Transverse colon (tissue), 4 donors: ENCODE data around the gene MED20. TPM values are rescaled to one million over a fixed set of nuclear protein-coding genes. Genes with fewer than 3 reads are reported as not detected.

Source experiments
- DNase-seq: peaks from one replicate; pipeline ENCODE4 v3.0.0-alpha.2; 2019
- H3K27ac ChIP-seq, 4 donors: fragments of 200-600 bp; sonication (generic); 2 replicates each; pipeline ENCODE4 v1.5.1; 2016 to 2018; ENCODE audit warnings: inconsistent platforms in 4 of 4
- H3K27me3 ChIP-seq: fragments of 200-600 bp; sonication (generic); 2 replicates; pipeline ENCODE4 v1.5.1; 2017; ENCODE audit warnings: inconsistent platforms
- H3K36me3 ChIP-seq, 4 donors: fragments of 200-600 bp; sonication (generic); 2 replicates each; pipeline ENCODE4 v1.5.1; 2017 to 2019; ENCODE audit warnings: inconsistent platforms in 4 of 4
- H3K4me1 ChIP-seq, 4 donors: fragments of 200-600 bp; sonication (generic); 2 replicates each; pipeline ENCODE4 v1.5.1; 2017 to 2020; ENCODE audit warnings: inconsistent platforms in 4 of 4
- H3K4me3 ChIP-seq, 4 donors: fragments of 200-600 bp; sonication (generic); 1 replicate in 1 of 4; 2 replicates in 3 of 4; pipeline versions ENCODE4 v1.5.1 to v1.6.1; 2017 to 2019; ENCODE audit warnings: inconsistent platforms in 4 of 4
- H3K9me3 ChIP-seq, 2 donors: fragments of 200-600 bp; sonication (generic); 2 replicates each; pipeline ENCODE4 v1.5.1; 2017 to 2019; ENCODE audit warnings: inconsistent platforms in 2 of 2
- EP300 ChIP-seq: sonication (generic); formaldehyde crosslinking; IDR thresholded peaks from one replicate; pipeline ENCODE4 v1.6.1; 2017; ENCODE audit warnings: antibody characterized with exemption, low read depth
- POLR2A ChIP-seq: fragments of 450-650 bp; IDR thresholded peaks from one replicate; pipeline ENCODE4 v1.6.1; 2016; ENCODE audit warnings: antibody characterized with exemption, mild to moderate bottlenecking, moderate library complexity
- POLR2AphosphoS5 ChIP-seq, 3 donors: sonication (generic); formaldehyde crosslinking; IDR thresholded peaks; one replicate each; pipeline ENCODE4 v1.6.1; 2016; ENCODE audit warnings: antibody characterized with exemption in 3 of 3
- WGBS, 2 donors: methylation state at CpG; one replicate each; pipeline ENCODE4 v1.1.5; 2018; ENCODE audit warnings: low coverage in 1 of 2; 5-methylcytosine and 5-hydroxymethylcytosine counted together
- in situ Hi-C, 4 donors: fragments of 200-750 bp; cut with MboI; loops; one replicate each; pipeline versions ENCODE4 v1.15.0 to v1.15.1; 2017; ENCODE audit warnings: low sequenced_read_pairs in 3 of 4, low pct_ligation_motif_present in 1 of 4, low pct_unique_long_range_greater_than_20kb in 1 of 4
- intact Hi-C: fragments of 100-400 bp; cut with DNase I; formaldehyde crosslinking; loops from one replicate; pipeline ENCODE4 v1.15.1; 2023; ENCODE audit warnings: low total_unique reads
- total RNA-seq, 4 donors: library from RNA; depleted of rRNA; stranded (reverse); fragments of >200 nt; gene quantifications; one replicate each; pipeline ENCODE4 v1.1.0, GENCODE V29; 2016
- TF ChIP-seq, protein P1 (sequence below), 5 experiments: fragments of 200-600 bp in 3 of 5; fragments of 450-650 bp in 2 of 5; sonication (generic) in 3 of 5; IDR thresholded peaks; 1 replicate in 2 of 5; 2 replicates in 3 of 5; pipeline ENCODE4 v1.5.1; 2016 to 2017; ENCODE audit warnings: antibody characterized with exemption in 5 of 5, inconsistent platforms in 3 of 5, mild to moderate bottlenecking in 2 of 5, moderate library complexity in 1 of 5

MED20 gene
- total RNA-seq, 4 donors from 2014 or later: 15.4 to 25.7 (median 18.5) TPM

GRCh38 chr6:41935193-41935574, 14.2 kb upstream of the MED20 start:
- Histone ChIP-seq H3K27ac (no peak overlapping the region), H3K4me3 (no peak overlapping the region), H3K36me3 (peaks cover 0 to 47% (median 15%) of the 10 kb centered on the region in 4 donors), H3K27me3 (no peaks in the 10 kb centered on the region), H3K9me3 (no peaks in the 10 kb centered on the region), H3K4me1 (peaks cover 19 to 48% (median 29%) of the 10 kb centered on the region in 4 donors)
- TF ChIP-seq POLR2AphosphoS5 (IDR thresholded peaks at IDR 0.05) (no peak), EP300 (no peak), POLR2A (no peak)
- TF ChIP-seq, protein P1, sequence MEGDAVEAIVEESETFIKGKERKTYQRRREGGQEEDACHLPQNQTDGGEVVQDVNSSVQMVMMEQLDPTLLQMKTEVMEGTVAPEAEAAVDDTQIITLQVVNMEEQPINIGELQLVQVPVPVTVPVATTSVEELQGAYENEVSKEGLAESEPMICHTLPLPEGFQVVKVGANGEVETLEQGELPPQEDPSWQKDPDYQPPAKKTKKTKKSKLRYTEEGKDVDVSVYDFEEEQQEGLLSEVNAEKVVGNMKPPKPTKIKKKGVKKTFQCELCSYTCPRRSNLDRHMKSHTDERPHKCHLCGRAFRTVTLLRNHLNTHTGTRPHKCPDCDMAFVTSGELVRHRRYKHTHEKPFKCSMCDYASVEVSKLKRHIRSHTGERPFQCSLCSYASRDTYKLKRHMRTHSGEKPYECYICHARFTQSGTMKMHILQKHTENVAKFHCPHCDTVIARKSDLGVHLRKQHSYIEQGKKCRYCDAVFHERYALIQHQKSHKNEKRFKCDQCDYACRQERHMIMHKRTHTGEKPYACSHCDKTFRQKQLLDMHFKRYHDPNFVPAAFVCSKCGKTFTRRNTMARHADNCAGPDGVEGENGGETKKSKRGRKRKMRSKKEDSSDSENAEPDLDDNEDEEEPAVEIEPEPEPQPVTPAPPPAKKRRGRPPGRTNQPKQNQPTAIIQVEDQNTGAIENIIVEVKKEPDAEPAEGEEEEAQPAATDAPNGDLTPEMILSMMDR (IDR thresholded peaks at IDR 0.05): no peak
- DNase-seq: no peak
- intact Hi-C loops: loop anchor here (5.0 kb wide), 1 partner anchor 107 kb away; no protein-coding TSS in a partner anchor
- in situ Hi-C loops: loop anchor here in 2 of 4 donors (10.0 to 25.0 kb wide), 2 partner anchors 110 to 277 kb away; partner anchors contain the start of gene MRPS10 (in 1 of the 2)
- WGBS, 2 donors: 29 to 33% methylated on average over 1 of the region's 1 CpG

GRCh38 chr6:41934278-41935192, 13.6 kb upstream of the MED20 start:
- WGBS, 2 donors: 75 to 77% methylated on average over 7 of the region's 7 CpGs
- in situ Hi-C loops: loop anchor here in 2 of 4 donors (10.0 to 25.0 kb wide), 2 partner anchors 110 to 278 kb away; partner anchors contain the start of gene MRPS10 (in 1 of the 2)
- Histone ChIP-seq H3K27me3 (no peaks in the 10 kb centered on the region), H3K4me3 (no peak overlapping the region), H3K9me3 (no peaks in the 10 kb centered on the region), H3K27ac (no peak overlapping the region), H3K36me3 (peaks cover 0 to 47% (median 18%) of the 10 kb centered on the region in 4 donors), H3K4me1 (peaks cover 13 to 42% (median 22%) of the 10 kb centered on the region in 4 donors)
- TF ChIP-seq EP300: no peak
- TF ChIP-seq, protein P1 (IDR thresholded peaks at IDR 0.05): no peak
- intact Hi-C loops: loop anchor here (5.0 kb wide), 1 partner anchor 108 kb away; no protein-coding TSS in a partner anchor
- no peak for DNase-seq

GRCh38 chr6:41932378-41932777, 11.4 kb upstream of the MED20 start:
- no peaks in the 10 kb centered on the region for H3K27me3 ChIP-seq
- no peak overlapping the region for H3K27ac ChIP-seq
- H3K36me3 ChIP-seq: peaks cover 0 to 60% (median 24%) of the 10 kb centered on the region in 4 donors
- intact Hi-C loops (no loop called here), in situ Hi-C loops (loop anchor here in 2 of 4 donors (10.0 to 25.0 kb wide), 2 partner anchors 112 to 280 kb away; partner anchors contain the start of gene MRPS10 (in 1 of the 2))
- no peak for DNase-seq
- 80 to 89% methylated on average over 1 to 15 of the region's 15 CpGs for WGBS, 2 donors
- no peak for TF ChIP-seq POLR2AphosphoS5 (IDR thresholded peaks at IDR 0.05)
- no peak for TF ChIP-seq EP300
- TF ChIP-seq, protein P1 (IDR thresholded peaks at IDR 0.05): no peak
- TF ChIP-seq POLR2A: no peak
- no peaks in the 10 kb centered on the region for H3K9me3 ChIP-seq
- H3K4me3 ChIP-seq: no peak overlapping the region
- peaks cover 0 to 23% (median 9%) of the 10 kb centered on the region in 4 donors for H3K4me1 ChIP-seq

DNA sequence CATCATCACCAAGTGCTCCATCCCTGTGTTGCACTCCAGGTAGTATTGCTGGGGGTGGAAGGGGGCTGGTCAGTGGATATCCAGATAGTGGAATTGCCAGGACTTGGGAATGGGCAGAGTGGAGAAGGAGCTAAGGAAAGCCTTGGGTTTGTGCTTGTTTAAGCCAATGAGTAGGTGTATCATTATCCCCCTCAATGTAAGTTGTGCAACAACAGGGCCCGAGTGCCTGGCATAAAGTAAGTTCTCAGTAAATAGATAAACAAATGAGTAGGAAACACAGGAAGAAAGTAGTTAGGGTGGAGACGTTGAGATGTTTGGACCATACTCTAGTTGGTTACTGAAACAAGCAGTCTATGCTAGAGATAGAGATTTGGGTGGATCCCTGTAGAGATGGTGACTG, 10.9 kb upstream of the MED20 start:
- no peak overlapping the region for H3K4me3 ChIP-seq
- no peaks in the 10 kb centered on the region for H3K27me3 ChIP-seq
- peaks cover 0 to 60% (median 24%) of the 10 kb centered on the region in 4 donors for H3K36me3 ChIP-seq
- H3K27ac ChIP-seq: no peak overlapping the region
- no peak for DNase-seq
- in situ Hi-C loops (loop anchor here in 2 of 4 donors (10.0 to 25.0 kb wide), 2 partner anchors 113 to 281 kb away; partner anchors contain the start of gene MRPS10 (in 1 of the 2)), intact Hi-C loops (no loop called here)
- H3K4me1 ChIP-seq: peaks cover 0 to 17% (median 6%) of the 10 kb centered on the region in 4 donors
- no peaks in the 10 kb centered on the region for H3K9me3 ChIP-seq
- WGBS, 2 donors: 49 to 66% methylated on average over 2 of the region's 2 CpGs
- TF ChIP-seq POLR2A (no peak), EP300 (no peak), POLR2AphosphoS5 (IDR thresholded peaks at IDR 0.05) (no peak)
- TF ChIP-seq, protein P1 (IDR thresholded peaks at IDR 0.05): no peak
